Suprapubic skin (tissue), 4 donors: ENCODE results near the gene NADSYN1.

Source experiments
- POLR2A ChIP-seq, 2 donors: fragments of 450-650 bp; IDR thresholded peaks; one replicate each; pipeline ENCODE4 v1.6.1; 2017; ENCODE audit warnings: antibody characterized with exemption in 2 of 2, mild to moderate bottlenecking in 2 of 2, moderate library complexity in 2 of 2
- POLR2AphosphoS5 ChIP-seq, 3 donors: sonication (generic); formaldehyde crosslinking; IDR thresholded peaks; one replicate each; pipeline ENCODE4 v1.6.1; 2017; ENCODE audit warnings: antibody characterized with exemption in 3 of 3
- TF ChIP-seq, protein P1 (sequence below), 2 donors: fragments of 200-600 bp in 1 of 2; fragments of 450-650 bp in 1 of 2; sonication (generic) in 1 of 2; IDR thresholded peaks; one replicate each; pipeline ENCODE4 v1.5.1; 2016 to 2019; ENCODE audit warnings: antibody characterized with exemption in 2 of 2, mild to moderate bottlenecking in 1 of 2, moderate library complexity in 1 of 2

- TF ChIP-seq POLR2A (IDR thresholded peaks at IDR 0.05), result no peak
- no peak for TF ChIP-seq POLR2AphosphoS5 (IDR thresholded peaks at IDR 0.05)
- TF ChIP-seq, protein P1, sequence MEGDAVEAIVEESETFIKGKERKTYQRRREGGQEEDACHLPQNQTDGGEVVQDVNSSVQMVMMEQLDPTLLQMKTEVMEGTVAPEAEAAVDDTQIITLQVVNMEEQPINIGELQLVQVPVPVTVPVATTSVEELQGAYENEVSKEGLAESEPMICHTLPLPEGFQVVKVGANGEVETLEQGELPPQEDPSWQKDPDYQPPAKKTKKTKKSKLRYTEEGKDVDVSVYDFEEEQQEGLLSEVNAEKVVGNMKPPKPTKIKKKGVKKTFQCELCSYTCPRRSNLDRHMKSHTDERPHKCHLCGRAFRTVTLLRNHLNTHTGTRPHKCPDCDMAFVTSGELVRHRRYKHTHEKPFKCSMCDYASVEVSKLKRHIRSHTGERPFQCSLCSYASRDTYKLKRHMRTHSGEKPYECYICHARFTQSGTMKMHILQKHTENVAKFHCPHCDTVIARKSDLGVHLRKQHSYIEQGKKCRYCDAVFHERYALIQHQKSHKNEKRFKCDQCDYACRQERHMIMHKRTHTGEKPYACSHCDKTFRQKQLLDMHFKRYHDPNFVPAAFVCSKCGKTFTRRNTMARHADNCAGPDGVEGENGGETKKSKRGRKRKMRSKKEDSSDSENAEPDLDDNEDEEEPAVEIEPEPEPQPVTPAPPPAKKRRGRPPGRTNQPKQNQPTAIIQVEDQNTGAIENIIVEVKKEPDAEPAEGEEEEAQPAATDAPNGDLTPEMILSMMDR (IDR thresholded peaks at IDR 0.05), result no peak
Measured at GRCh38 chr11:71507102-71507501, 54.1 kb downstream of the NADSYN1 start.
